H9 (cell line): Measurements from ENCODE around the gene NKAIN1. TPM values are rescaled to one million over a fixed set of nuclear protein-coding genes. Genes with fewer than 3 reads are reported as not detected.

Experiments used
- DNase-seq: peaks from one replicate; pipeline ENCODE4 v3.0.0-alpha.2; 2017
- H2AFZ ChIP-seq: one replicate; pipeline ENCODE4 v1.6.1; 2013; ENCODE audit warnings: mild to moderate bottlenecking, low read length, control low read depth, moderate library complexity
- H2AK5ac ChIP-seq: 2 replicates; pipeline ENCODE4 v1.6.1; 2013; ENCODE audit warnings: low read length, control low read depth, mixed read lengths; ENCODE audit not compliant: insufficient read length
- H2BK120ac ChIP-seq: one replicate; pipeline ENCODE4 v1.6.1; 2013; ENCODE audit warnings: low read depth, mild to moderate bottlenecking, low read length, control low read depth, inconsistent platforms; ENCODE audit not compliant: poor library complexity, severe bottlenecking
- H2BK12ac ChIP-seq: 2 replicates; pipeline ENCODE4 v1.6.1; 2013; ENCODE audit warnings: low read length, control low read depth, mixed read lengths, low read depth; ENCODE audit not compliant: insufficient read length
- H2BK15ac ChIP-seq: 2 replicates; pipeline ENCODE4 v1.6.1; 2013; ENCODE audit warnings: low read depth, low read length, control low read depth
- H2BK20ac ChIP-seq: one replicate; pipeline ENCODE4 v1.6.1; 2013; ENCODE audit warnings: low read depth, mild to moderate bottlenecking, low read length, control low read depth, inconsistent platforms; ENCODE audit not compliant: poor library complexity, severe bottlenecking
- H2BK5ac ChIP-seq: 2 replicates; pipeline ENCODE4 v1.6.1; 2013; ENCODE audit warnings: low read length, control low read depth, mixed read lengths; ENCODE audit not compliant: insufficient read length
- H3K14ac ChIP-seq: 2 replicates; pipeline ENCODE4 v1.6.1; 2013; ENCODE audit warnings: low read length, control low read depth; ENCODE audit not compliant: insufficient read depth
- H3K18ac ChIP-seq: 2 replicates; pipeline ENCODE4 v1.6.1; 2013; ENCODE audit warnings: low read depth, mild to moderate bottlenecking, mixed read lengths, low read length, control low read depth; ENCODE audit not compliant: insufficient read length
- H3K23ac ChIP-seq: 2 replicates; pipeline ENCODE4 v1.6.1; 2013; ENCODE audit warnings: low read length, control low read depth, mixed read lengths, low read depth; ENCODE audit not compliant: insufficient read length
- H3K23me2 ChIP-seq: 2 replicates; pipeline ENCODE4 v1.6.1; 2013; ENCODE audit warnings: low read depth, mild to moderate bottlenecking, mixed read lengths, low read length, control low read depth; ENCODE audit not compliant: insufficient read length, poor library complexity, severe bottlenecking
- H3K27ac ChIP-seq: 2 replicates; pipeline ENCODE4 v1.5.1; 2013; ENCODE audit warnings: low read length, control low read depth, mixed read lengths, low read depth; ENCODE audit not compliant: insufficient read length
- H3K27me3 ChIP-seq: 2 replicates; pipeline ENCODE4 v1.6.1; 2013; ENCODE audit warnings: low read length, control low read depth, inconsistent platforms; ENCODE audit not compliant: insufficient read depth
- H3K4ac ChIP-seq: 2 replicates; pipeline ENCODE4 v1.6.1; 2013; ENCODE audit warnings: low read depth, mild to moderate bottlenecking, control low read depth, inconsistent platforms, low read length, moderate library complexity
- H3K4me1 ChIP-seq: 2 replicates; pipeline ENCODE4 v1.6.1; 2013; ENCODE audit warnings: low read length, control low read depth, inconsistent platforms; ENCODE audit not compliant: insufficient read depth
- H3K4me2 ChIP-seq: 2 replicates; pipeline ENCODE4 v1.6.1; 2013; ENCODE audit warnings: low read length, control low read depth, mixed read lengths; ENCODE audit not compliant: insufficient read length, insufficient read depth
- H3K56ac ChIP-seq: 2 replicates; pipeline ENCODE4 v1.6.1; 2013; ENCODE audit warnings: low read depth, mild to moderate bottlenecking, mixed read lengths, low read length, control low read depth; ENCODE audit not compliant: insufficient read length
- H3K79me1 ChIP-seq: 2 replicates; pipeline ENCODE4 v1.6.1; 2013; ENCODE audit warnings: low read depth, mild to moderate bottlenecking, moderate library complexity, low read length, control low read depth, inconsistent platforms; ENCODE audit not compliant: insufficient read depth, poor library complexity, severe bottlenecking
- H3K79me2 ChIP-seq: 2 replicates; pipeline ENCODE4 v1.6.1; 2013; ENCODE audit warnings: low read length, control low read depth, inconsistent platforms; ENCODE audit not compliant: insufficient read depth
- H3K9ac ChIP-seq: 2 replicates; pipeline ENCODE4 v1.6.1; 2013; ENCODE audit warnings: low read length, control low read depth, mixed read lengths; ENCODE audit not compliant: insufficient read length; ENCODE audit errors: extremely low read depth
- H3K9me3 ChIP-seq: one replicate; pipeline ENCODE4 v1.6.1; 2013; ENCODE audit warnings: low read depth, low read length, inconsistent platforms; ENCODE audit not compliant: control insufficient read depth
- H3T11ph ChIP-seq: one replicate; pipeline ENCODE4 v1.6.1; 2013; ENCODE audit warnings: mild to moderate bottlenecking, low read length, control low read depth, inconsistent platforms
- H4K20me1 ChIP-seq: one replicate; pipeline ENCODE4 v1.6.1; 2013; ENCODE audit not compliant: control insufficient read depth, insufficient read length, insufficient read depth
- H4K5ac ChIP-seq: 2 replicates; pipeline ENCODE4 v1.6.1; 2013; ENCODE audit warnings: low read depth, mild to moderate bottlenecking, mixed read lengths, low read length, control low read depth; ENCODE audit not compliant: insufficient read length
- H4K8ac ChIP-seq: replicated peaks from 2 replicates; pipeline ENCODE4 v1.6.1; 2013; ENCODE audit warnings: low read length, control low read depth, mixed read lengths, low read depth; ENCODE audit not compliant: insufficient read length
- H4K91ac ChIP-seq: 2 replicates; pipeline ENCODE4 v1.6.1; 2013; ENCODE audit warnings: low read depth, mild to moderate bottlenecking, moderate library complexity, mixed read lengths, low read length, control low read depth; ENCODE audit not compliant: insufficient read length
- H3K27ac Mint-ChIP-seq, 3 experiments: 2 replicates in 2 of 3; 3 replicates in 1 of 3; pipeline ENCODE4 v1.8.0; 2020 to 2021; ENCODE audit warnings: mixed read lengths in 3 of 3, mild to moderate bottlenecking in 1 of 3, moderate library complexity in 1 of 3
- H3K27me3 Mint-ChIP-seq: 2 replicates; pipeline ENCODE4 v1.8.0; 2021; ENCODE audit warnings: low read depth, mild to moderate bottlenecking, moderate library complexity, mixed read lengths
- H3K36me3 Mint-ChIP-seq, 3 experiments: 2 replicates in 2 of 3; 3 replicates in 1 of 3; pipeline ENCODE4 v1.8.0; 2020 to 2021; ENCODE audit warnings: low read depth in 3 of 3, mixed read lengths in 3 of 3; ENCODE audit not compliant: insufficient read depth in 1 of 3
- H3K4me1 Mint-ChIP-seq, 2 experiments: 2 replicates each; pipeline ENCODE4 v1.8.0; 2020; ENCODE audit warnings: mixed read lengths in 2 of 2
- H3K4me3 Mint-ChIP-seq, 2 experiments: 2 replicates in 1 of 2; 3 replicates in 1 of 2; pipeline ENCODE4 v1.8.0; 2020 to 2021; ENCODE audit warnings: mild to moderate bottlenecking in 2 of 2, mixed read lengths in 2 of 2, moderate library complexity in 1 of 2
- H3K9me3 Mint-ChIP-seq, 2 experiments: 2 replicates in 1 of 2; 3 replicates in 1 of 2; pipeline ENCODE4 v1.8.0; 2020; ENCODE audit warnings: mild to moderate bottlenecking in 2 of 2, mixed read lengths in 2 of 2, moderate library complexity in 1 of 2
- CTCF ChIP-seq: fragments of 200-600 bp; sonication (generic); conservative IDR thresholded peaks from 3 replicates; pipeline ENCODE4 v1.8.0; 2021; ENCODE audit warnings: antibody characterized with exemption, mild to moderate bottlenecking
- WGBS: extraction: QIAGEN DNeasy Blood & Tissue Kit; methylation state at CpG from one replicate; pipeline ENCODE4 v1.1.7; 2013; ENCODE audit warnings: missing lambda C conversion rate, low lambda C conversion rate, mixed read lengths; ENCODE audit not compliant: insufficient read length; ENCODE audit errors: extremely low coverage; 5-methylcytosine and 5-hydroxymethylcytosine counted together
- total RNA-seq: library from RNA; stranded (reverse); gene quantifications from 2 replicates; pipeline ENCODE4 v1.2.1, GENCODE V29; 2021

Gene NKAIN1
- total RNA-seq, 1 experiment from 2014 or later: 25.6 TPM

GRCh38 chr1:31135973-31136600 is 103.6 kb downstream of the NKAIN1 start:
- H3K4me1 Mint-ChIP-seq: no peaks in the 10 kb centered on the region

More at GRCh38 chr1:31135973-31136600, 103.6 kb downstream of the NKAIN1 start:
- H4K8ac ChIP-seq: no peak overlapping the region
- no peak overlapping the region for H2BK20ac ChIP-seq
- no peaks in the 10 kb centered on the region for H3K23me2 ChIP-seq
- Mint-ChIP-seq H3K36me3 (0 out of 7 replicates have a peak, but pooled peaks cover 0 to 5% (median 0%) of the 10 kb centered on the region in 3 experiments), H3K27ac (no peak overlapping the region; a peak in 1 of 7 replicates), H3K27me3 (no peaks in the 10 kb centered on the region), H3K4me3 (no peak overlapping the region), H3K9me3 (peaks cover 0 to 8% of the 10 kb centered on the region in 2 experiments; a peak in 1 of 5 replicates)
- DNase-seq: no peak
- no peaks in the 10 kb centered on the region for H4K20me1 ChIP-seq
- no peaks in the 10 kb centered on the region for H3K9me3 ChIP-seq
- no CpG with 5 or more reads among the region's 2 CpGs for WGBS
- no peak overlapping the region for H3K18ac ChIP-seq
- no peak overlapping the region for H3K14ac ChIP-seq
- no peak overlapping the region for H2BK120ac ChIP-seq
- no peak overlapping the region for H3K27ac ChIP-seq
- H4K91ac ChIP-seq: no peak overlapping the region
- no peak overlapping the region for H3K23ac ChIP-seq
- H3K4me1 ChIP-seq: no peaks in the 10 kb centered on the region
- H3K9ac ChIP-seq: no peak overlapping the region
- no peak overlapping the region for H2BK12ac ChIP-seq
- H3K4ac ChIP-seq: no peak overlapping the region
- no peak overlapping the region for H4K5ac ChIP-seq
- H3K27me3 ChIP-seq: no peaks in the 10 kb centered on the region
- H2BK15ac ChIP-seq: no peak overlapping the region
- no peaks in the 10 kb centered on the region for H3K79me1 ChIP-seq
- H3T11ph ChIP-seq: no peak overlapping the region
- no peak overlapping the region for H2AK5ac ChIP-seq
- no peak overlapping the region for H2BK5ac ChIP-seq
- no peaks in the 10 kb centered on the region for H3K79me2 ChIP-seq
- no peak overlapping the region for H3K4me2 ChIP-seq
- TF ChIP-seq CTCF: no peak
- no peak overlapping the region for H2AFZ ChIP-seq
- H3K56ac ChIP-seq: no peak overlapping the region
